Measurements from ENCODE around the gene FRAT1. TPM values are rescaled to one million over a fixed set of nuclear protein-coding genes. Genes with fewer than 3 reads are reported as not detected.

Gene FRAT1
- total RNA-seq, 1 donor from 2014 or later = 3.5 TPM

DNA sequence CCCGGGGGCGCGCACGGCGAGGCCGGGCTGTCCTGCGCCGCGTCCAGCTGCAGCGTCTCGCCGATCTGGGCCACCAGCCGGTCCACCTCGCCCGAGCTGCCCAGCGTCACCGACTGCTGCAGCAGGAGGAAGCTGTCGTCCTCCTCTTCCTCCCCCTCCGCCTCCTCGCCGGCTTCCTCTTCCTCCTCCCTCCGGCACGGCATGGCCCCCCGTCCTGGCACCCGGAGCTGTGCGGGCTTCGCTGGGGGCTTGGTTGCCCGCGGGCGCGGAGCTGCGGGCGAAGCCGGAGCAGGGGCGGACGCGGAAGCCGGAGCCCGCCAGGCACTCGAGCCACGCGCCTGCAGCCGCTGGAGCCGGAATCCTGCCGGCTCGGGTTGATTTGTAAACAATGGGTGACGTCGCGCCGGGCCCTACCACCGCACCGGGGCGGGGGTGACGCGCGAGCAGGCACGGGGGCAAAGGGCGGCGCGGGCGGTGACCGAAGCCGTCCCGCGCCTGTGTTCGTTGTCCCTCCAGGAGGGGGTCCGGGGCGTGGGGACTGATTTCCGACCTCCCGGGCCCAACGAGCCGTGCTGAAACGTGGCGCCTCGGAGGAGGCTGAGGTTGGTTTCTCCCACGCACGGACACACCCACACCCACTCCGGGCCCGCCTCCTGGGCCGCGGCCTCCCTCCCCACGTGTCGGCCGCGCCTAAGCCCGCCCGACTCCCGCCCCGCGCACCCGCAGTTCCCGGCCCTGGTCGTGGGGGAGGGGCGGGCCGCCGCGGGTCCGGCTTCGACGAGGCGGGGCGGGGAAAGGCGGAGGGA lies 15.5 kb downstream of the FRAT1 start, which contains the start of gene FRAT2:
FRAT2 (minus strand) TSS at position 360 of the 806 bp plus-strand sequence; CDS start at position 203, 157 bp downstream.
- H3K27me3 Mint-ChIP-seq (ENCODE audit: unreplicated experiment) = peaks cover 39% of the 10 kb centered on the region
- peak within 1 kb of the TSS; percentile 91 for H3K27ac Mint-ChIP-seq (ENCODE audit: unreplicated experiment)
- no peaks in the 10 kb centered on the region for H3K9me3 Mint-ChIP-seq (ENCODE audit: unreplicated experiment)
- TF ChIP-seq CTCF (IDR thresholded peaks at IDR 0.05) = no peak
- H3K4me1 Mint-ChIP-seq (ENCODE audit: unreplicated experiment) = peaks cover 46% of the 10 kb centered on the region
- peak within 1 kb of the TSS; percentile 85 for H3K4me3 Mint-ChIP-seq (ENCODE audit: unreplicated experiment)
- DNase-seq (ENCODE audit: extremely low spot score, unreplicated experiment) = peak; percentile 95
- H3K36me3 Mint-ChIP-seq (ENCODE audit: unreplicated experiment) = peaks cover 6% of the 10 kb centered on the region

DNA sequence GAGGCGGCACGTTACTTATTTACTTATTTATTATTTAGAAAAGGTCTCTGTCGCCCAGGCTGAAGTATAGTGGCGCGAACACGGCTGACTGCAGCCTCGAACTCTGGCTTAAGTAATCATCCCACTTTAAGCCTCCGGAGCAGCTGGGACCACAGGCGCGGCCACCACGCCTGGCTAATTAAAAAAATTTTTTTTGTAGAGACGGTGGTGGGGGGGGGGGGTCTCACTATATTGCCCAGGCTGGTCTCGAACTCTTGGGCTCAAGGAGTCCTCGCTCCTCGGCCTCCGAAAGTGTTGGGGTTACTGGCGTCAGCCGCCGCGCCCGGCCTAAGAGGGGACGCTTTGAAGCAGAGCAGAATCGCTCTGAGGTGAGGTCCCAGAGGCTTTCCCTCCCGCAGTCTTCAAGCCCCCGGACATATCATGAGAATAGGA lies 16.1 kb downstream of the FRAT1 start:
- no peak overlapping the region for H3K27ac Mint-ChIP-seq (ENCODE audit: unreplicated experiment)
- H3K27me3 Mint-ChIP-seq (ENCODE audit: unreplicated experiment) = peaks cover 42% of the 10 kb centered on the region
- peaks cover 42% of the 10 kb centered on the region for H3K4me1 Mint-ChIP-seq (ENCODE audit: unreplicated experiment)
- no peaks in the 10 kb centered on the region for H3K9me3 Mint-ChIP-seq (ENCODE audit: unreplicated experiment)
- peak overlapping the region; percentile 75 for H3K4me3 Mint-ChIP-seq (ENCODE audit: unreplicated experiment)
- H3K36me3 Mint-ChIP-seq (ENCODE audit: unreplicated experiment) = peaks cover 2% of the 10 kb centered on the region
- TF ChIP-seq CTCF (IDR thresholded peaks at IDR 0.05) = no peak
- DNase-seq (ENCODE audit: extremely low spot score, unreplicated experiment) = no peak

DNA sequence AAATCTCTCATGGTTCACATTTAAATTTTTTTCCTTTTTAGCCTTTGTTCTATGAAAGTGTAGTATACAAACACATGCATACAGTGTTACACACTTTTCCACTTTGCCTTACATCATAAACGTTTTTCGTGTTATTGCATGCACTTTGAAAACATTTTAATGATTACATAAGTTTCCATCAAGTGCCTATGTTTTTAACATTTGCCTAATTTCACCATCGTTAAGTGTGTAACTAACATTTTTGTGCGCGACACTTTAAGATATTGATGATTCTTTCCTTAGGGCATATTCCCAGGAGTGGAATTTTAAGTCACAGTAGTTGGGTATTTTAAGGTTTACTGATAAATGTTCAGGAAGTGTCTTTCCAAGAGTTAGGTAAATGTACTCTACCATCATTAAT lies 16.9 kb downstream of the FRAT1 start:
- Mint-ChIP-seq H3K27ac (ENCODE audit: unreplicated experiment) (no peak overlapping the region), H3K4me1 (ENCODE audit: unreplicated experiment) (peaks cover 40% of the 10 kb centered on the region), H3K36me3 (ENCODE audit: unreplicated experiment) (peaks cover 2% of the 10 kb centered on the region), H3K27me3 (ENCODE audit: unreplicated experiment) (peaks cover 42% of the 10 kb centered on the region), H3K4me3 (ENCODE audit: unreplicated experiment) (peak overlapping the region; percentile 75), H3K9me3 (ENCODE audit: unreplicated experiment) (no peaks in the 10 kb centered on the region)
- no peak for TF ChIP-seq CTCF (IDR thresholded peaks at IDR 0.05)
- DNase-seq (ENCODE audit: extremely low spot score, unreplicated experiment) = no peak

- no peaks in the 10 kb centered on the region for H3K36me3 Mint-ChIP-seq (ENCODE audit: unreplicated experiment)
- H3K4me1 Mint-ChIP-seq (ENCODE audit: unreplicated experiment) = peaks cover 37% of the 10 kb centered on the region
- peaks cover 46% of the 10 kb centered on the region for H3K27me3 Mint-ChIP-seq (ENCODE audit: unreplicated experiment)
- H3K27ac Mint-ChIP-seq (ENCODE audit: unreplicated experiment) = no peak overlapping the region
- H3K9me3 Mint-ChIP-seq (ENCODE audit: unreplicated experiment) = no peaks in the 10 kb centered on the region
- H3K4me3 Mint-ChIP-seq (ENCODE audit: unreplicated experiment) = no peak overlapping the region
- no peak for TF ChIP-seq CTCF (IDR thresholded peaks at IDR 0.05)
- DNase-seq (ENCODE audit: extremely low spot score, unreplicated experiment) = no peak
These were observed 17.4 kb downstream of the FRAT1 start for GRCh38 chr10:97336446-97336845.

Data from osteocyte (in vitro differentiated cells).